ENCODE data around the gene NUAK2.

NUAK2 gene

DNA sequence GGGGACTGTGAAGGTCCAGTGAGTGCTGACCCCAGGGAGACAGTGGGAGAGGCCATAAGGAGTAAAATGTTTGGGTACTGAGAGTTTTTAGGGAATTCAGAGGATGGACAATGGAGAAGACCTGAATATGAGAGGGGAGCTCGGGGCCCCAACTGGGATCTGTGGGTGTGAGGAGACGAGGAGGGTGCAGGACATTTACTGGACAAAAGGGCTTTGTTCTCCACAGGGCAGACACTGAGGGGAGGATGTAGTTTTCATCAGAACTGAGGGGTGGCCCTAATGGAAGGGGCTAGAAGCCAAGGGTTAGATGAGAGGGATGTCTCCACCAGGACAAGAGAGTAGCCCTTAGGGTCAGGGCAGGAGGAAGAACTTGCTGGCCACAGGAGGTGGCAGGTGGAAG, 63.8 kb downstream of the NUAK2 start:
- DNase-seq (ENCODE audit: low read depth, low spot score): no peak

DNA sequence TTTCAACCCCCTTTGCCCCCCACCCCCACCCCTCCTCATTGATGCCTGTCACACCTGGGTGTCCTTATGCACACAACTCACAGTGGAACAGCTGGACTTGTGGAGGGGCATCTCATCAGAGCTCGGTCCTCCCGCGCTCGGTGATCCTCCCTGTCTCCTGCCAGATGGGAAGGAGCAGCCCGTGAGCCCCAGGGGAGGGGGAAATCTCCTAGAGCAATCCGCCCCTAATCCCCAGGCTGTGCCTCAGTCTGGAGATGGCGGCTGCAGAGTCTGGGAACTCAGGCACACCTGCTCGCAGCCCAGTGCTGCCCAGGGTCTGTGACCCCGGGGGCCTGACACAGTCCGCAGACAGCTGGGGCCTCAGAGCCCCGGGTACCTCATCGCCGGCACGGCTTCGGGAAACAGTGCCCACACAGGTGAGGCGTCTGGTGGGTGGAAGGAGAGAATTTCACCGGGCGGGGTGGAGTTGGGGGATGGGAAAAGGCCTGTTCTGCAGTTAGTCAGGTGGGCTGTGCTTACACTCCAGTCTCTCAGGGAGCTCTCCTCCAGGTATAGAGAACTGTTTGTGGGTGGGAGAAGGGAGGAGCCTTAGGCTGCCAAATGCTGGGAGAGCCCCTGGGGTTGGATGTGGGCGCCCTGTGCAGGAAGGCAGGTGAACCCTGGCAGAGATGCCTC, 64.5 kb downstream of the NUAK2 start:
- no peak for DNase-seq (ENCODE audit: low read depth, low spot score)

DNA sequence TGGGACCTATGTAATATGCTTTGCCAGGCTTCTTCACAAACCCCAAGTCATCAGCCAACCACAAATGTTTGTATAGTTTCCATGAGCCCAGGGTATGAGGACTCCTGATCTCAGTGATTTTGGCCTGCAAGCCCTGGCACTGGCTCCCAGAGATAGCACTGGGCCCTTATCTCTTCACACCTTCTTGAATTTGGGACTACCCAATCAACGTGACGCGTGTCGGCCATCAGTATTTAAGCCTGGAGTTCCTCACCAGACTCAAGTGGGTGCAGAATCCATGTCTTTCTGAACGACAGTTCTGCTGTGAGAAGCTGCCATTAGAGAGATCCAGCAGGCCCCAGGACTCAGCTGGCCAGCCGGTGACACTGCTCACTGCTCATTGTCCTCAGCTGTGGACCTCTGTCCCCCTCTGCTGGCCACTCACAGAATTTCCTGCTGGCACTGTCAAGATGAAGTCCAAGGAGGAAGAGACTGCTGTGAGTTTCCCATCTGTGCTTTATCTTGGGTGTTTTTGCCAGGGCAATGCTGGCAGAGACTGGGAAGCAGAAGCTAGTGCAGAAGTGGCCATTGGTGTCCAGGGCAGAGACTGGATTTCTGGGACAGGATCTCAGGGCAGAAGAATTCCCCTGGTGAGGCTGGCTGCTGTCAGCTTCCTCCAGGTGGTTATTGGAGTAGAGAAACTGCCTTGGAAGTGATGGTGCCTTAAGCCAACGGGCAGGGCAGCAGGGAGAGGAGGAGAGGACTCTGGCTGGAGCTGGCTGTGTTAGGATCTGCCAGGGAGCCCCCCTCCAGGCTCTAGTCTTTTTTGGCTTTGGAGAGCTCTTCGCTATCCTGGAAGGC, 65.4 kb downstream of the NUAK2 start:
- peak; percentile 83 for DNase-seq (ENCODE audit: low read depth, low spot score)

All from ELF-1 (cell line).